AG09309 (cell line): ENCODE measurements around the gene TYMS.
A peak's percentile ranks its signal among the peaks of the same experiment; 100 is the strongest.

Experiments
- DNase-seq: peaks from one replicate; pipeline ENCODE4 v3.0.0-alpha.2; 2010; ENCODE audit warnings: low read depth
- H3K4me3 ChIP-seq: 2 replicates; pipeline ENCODE4 v1.5.1; 2011; ENCODE audit warnings: mild to moderate bottlenecking, low read depth, low read length, moderate library complexity; ENCODE audit not compliant: control insufficient read depth
- TF ChIP-seq, protein P1 (sequence below): IDR thresholded peaks from 2 replicates; pipeline ENCODE4 v1.5.1; 2011; ENCODE audit warnings: mild to moderate bottlenecking, low read depth, low read length, inconsistent platforms; ENCODE audit not compliant: insufficient read depth, control insufficient read depth; ENCODE audit errors: missing control alignments

Gene TYMS

DNA sequence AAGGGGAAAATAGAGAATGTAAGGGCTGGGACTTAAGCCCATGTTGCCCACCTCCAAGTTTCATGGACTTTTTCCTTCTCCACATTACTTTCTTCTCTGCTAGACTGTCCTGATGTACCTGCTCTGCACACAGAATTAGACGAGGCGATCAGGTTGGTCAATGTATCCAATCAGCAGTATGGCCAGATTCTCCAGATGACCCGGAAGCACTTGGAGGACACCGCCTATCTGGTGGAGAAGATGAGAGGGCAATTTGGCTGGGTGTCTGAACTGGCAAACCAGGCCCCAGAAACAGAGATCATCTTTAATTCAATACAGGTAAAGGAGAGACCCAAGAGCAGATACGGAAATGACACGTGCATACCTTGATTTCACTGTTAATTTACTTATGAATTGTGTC lies 16.2 kb upstream of the TYMS start:
- H3K4me3 ChIP-seq: no peak overlapping the region
- TF ChIP-seq, protein P1, sequence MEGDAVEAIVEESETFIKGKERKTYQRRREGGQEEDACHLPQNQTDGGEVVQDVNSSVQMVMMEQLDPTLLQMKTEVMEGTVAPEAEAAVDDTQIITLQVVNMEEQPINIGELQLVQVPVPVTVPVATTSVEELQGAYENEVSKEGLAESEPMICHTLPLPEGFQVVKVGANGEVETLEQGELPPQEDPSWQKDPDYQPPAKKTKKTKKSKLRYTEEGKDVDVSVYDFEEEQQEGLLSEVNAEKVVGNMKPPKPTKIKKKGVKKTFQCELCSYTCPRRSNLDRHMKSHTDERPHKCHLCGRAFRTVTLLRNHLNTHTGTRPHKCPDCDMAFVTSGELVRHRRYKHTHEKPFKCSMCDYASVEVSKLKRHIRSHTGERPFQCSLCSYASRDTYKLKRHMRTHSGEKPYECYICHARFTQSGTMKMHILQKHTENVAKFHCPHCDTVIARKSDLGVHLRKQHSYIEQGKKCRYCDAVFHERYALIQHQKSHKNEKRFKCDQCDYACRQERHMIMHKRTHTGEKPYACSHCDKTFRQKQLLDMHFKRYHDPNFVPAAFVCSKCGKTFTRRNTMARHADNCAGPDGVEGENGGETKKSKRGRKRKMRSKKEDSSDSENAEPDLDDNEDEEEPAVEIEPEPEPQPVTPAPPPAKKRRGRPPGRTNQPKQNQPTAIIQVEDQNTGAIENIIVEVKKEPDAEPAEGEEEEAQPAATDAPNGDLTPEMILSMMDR: no peak
- DNase-seq: no peak

DNA sequence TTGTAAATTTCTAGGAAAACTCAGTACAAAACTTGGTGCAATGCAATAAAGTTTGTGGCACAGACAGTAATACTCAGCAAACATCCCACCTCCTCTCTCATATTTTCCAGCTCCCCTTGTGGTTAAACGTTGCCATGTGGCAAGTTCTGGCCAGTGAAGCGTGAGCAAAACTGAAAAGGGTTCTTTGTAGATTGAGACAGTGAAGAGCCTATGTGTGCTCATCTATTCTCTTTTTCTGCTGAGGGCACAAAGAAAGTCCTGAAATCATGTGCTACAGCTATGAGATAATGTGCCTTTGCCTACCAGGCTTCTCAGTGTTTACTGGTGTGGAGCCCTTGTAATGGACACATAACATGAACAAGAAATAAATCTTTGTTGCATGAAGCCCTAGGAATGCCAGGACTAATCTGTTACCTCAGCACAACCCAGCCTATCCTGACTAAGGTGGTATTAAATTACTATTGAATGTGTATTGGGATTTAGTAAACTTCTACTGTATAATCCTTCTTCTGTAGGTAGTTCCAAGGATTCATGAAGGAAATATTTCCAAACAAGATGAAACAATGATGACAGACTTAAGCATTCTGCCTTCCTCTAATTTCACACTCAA lies 13.0 kb upstream of the TYMS start:
- no peak overlapping the region for H3K4me3 ChIP-seq
- DNase-seq: no peak
- TF ChIP-seq, protein P1: peak; percentile 8

DNA sequence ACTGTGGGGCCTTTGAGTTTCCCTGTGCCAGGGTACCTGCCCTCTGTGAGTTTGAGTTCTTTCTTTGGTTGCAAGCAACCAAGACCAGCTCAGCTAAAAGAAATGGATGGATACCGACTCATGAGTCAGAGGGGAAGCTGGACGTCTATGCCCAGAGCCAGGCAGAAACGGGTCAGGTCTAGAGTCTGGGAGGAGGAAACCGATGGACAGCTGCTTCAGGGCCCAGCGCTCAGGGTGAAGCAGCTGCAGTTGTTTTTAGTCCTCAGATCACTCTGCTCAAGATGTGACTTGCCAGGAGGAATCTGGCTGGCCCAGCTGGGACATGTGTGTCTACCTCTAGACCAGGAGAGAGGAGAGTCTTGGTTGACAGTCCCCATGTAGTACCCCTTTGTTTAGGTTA lies 10.1 kb upstream of the TYMS start:
- TF ChIP-seq, protein P1: no peak
- DNase-seq: no peak
- H3K4me3 ChIP-seq: no peak overlapping the region

DNA sequence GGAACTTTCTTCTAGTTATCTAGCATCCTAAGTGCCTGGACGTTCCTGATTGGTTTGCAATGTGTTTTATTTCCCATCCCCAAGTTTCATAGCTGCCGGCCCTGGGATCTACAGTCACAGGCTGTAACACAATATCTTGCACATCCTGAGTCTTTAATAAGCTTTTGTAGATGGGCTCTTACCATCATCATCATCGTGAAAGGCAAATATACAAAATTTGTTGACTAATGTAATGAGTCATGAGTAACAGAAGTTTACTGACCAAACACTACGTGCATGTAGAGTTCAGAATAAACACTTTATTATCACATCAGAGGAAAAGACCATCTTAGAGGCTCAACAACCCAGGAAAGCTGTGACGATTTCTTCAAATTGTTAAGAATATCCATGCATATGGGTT lies 8.1 kb upstream of the TYMS start:
- H3K4me3 ChIP-seq: no peak overlapping the region
- no peak for DNase-seq
- TF ChIP-seq, protein P1: no peak

DNA sequence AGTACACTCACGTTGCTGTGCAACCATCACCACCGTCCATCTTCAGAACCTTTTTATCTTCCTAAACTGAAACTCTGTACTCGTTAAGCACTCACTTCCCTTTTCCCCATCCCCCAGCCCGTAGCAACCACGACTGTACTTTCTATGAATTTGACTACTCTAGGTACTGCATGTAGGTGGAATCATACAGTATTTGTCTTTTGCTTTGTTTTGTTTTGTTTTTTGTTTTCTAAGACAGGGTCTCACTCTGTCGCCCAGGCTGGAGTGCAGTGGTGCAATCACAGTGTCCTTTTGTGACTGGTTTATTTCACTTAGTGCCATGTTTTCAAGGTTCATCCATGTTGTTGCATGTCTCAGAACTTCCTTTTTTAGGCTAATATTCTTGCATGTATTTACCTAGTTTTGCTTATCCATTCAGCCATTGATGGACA lies 7.0 kb upstream of the TYMS start:
- TF ChIP-seq, protein P1: no peak
- H3K4me3 ChIP-seq: no peak overlapping the region
- no peak for DNase-seq

DNA sequence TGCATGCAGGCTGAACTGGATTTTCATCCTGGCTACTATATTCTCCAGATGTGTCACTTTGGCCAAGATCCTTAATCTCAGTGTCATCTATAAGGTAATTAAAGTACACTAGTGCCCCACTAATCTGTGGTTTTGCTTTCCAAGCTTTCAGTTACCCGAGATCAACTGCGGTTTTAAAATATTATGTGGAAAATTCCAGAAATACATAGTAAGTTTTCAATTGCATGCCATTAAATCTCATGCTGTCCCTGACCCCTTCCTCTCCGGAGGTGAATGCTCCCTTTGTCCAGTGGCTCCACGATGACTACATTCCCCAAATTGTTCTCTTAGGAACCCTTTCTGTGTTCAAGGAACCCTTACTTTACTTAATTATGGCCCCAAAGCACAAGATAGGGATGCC lies 5.3 kb upstream of the TYMS start:
- TF ChIP-seq, protein P1: no peak
- no peak for DNase-seq
- H3K4me3 ChIP-seq: no peak overlapping the region

DNA sequence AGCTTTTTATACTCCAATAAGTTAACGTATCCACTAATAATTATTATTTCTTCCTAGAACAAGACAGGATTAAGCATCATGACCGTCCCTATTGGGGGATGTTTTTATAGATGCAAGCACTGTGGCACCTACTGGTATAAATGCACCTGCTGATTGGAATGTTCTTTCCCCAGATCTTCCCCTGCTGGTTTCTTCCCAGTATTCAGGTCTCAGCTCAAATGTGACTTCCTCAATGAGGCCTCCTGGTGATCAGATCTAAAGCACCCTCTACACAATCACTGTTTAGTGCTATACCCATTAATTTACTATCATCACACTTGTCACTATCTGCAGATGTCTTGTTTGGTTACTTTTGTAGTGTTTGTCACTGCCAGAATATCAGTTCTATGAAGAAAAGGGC lies 3.9 kb upstream of the TYMS start:
- TF ChIP-seq, protein P1: no peak
- DNase-seq: no peak
- no peak overlapping the region for H3K4me3 ChIP-seq
